GM11168 (cell line): Measurements from ENCODE around the gene RNLS.

ENCODE experiments used
- in situ Hi-C: fragments of 300-500 bp; cut with MboI; formaldehyde crosslinking; loops from one replicate; pipeline ENCODE4 v1.12.0; 2022; ENCODE audit warnings: low sequenced_read_pairs; ENCODE audit not compliant: unreplicated experiment

The RNLS gene

DNA sequence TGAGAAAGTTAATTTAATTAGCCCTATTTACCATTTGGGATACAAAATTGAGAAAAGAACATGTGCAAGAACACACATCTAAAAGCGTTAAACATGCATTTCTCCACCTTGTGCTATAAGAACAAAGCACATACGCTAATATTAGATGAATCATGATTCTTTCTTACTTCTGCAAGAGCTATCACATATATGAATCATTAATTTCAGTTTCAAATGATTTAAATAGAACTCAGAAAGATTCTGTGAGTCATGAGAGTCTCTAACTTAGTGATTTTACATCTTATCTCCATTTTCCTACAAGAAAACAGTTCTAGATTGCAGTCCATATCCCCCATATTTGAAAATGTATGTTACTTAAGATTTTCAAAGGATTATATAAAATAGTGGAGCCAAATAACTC lies 173.9 kb downstream of the RNLS start:
- in situ Hi-C loops, result no loop called here

DNA sequence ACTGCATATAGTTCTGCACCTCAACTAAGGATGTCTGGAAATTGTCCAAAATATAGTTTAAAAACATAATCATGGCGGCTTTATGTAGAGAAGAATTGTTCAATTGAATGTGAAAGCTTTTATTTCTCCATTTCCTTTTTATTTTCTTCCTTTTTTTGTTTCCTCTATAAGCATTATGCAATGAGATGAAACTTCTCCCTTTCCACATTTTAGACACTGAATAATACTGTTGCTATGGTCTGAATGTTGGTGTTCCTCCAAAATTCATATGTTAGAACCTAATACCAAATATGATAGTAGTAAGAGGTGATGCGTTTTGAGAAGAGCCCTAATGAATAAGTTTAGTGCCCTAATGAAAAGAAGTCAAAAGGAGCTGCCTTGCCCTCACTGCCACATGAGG lies 175.0 kb downstream of the RNLS start:
- in situ Hi-C loops, result no loop called here

GRCh38 chr10:88404133-88404532 lies 179.0 kb downstream of the RNLS start:
- in situ Hi-C loops, result no loop called here

DNA sequence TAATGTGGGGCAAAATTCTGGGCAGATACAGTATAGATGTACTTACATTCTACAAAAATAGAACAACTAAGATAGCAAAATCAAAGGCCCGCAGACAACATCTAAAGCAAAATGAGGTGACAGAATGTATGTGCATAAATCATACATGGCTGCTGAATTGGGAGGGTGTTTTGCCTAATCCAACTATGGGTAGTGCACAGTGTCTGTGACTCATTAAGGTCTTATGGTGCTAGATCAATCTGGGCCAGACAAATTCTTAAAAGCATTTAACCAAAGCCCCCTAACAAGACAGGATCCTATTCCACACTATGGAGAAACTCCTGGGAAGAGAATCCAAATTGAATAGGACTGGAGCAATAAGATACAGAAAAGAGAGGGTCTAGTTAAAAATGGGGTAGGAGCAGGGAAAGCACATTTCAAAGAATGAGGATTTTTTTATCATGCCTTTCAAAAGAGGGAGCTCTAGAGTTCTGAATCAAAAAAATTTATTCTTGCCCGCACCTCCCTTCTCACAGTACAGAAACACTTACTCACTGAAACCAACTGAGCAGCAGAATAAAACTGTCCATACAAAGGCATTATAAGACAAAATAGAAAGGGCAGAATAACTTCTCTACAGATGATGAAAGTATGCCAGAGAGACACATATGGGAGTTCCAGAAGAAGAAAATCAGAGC lies 181.3 kb downstream of the RNLS start:
- in situ Hi-C loops, result no loop called here

- in situ Hi-C loops, result loop anchor here (10.0 kb wide), 1 partner anchor 534 kb away; the partner anchor contains the start of genes KLLN and PTEN
These were observed 183.9 kb downstream of the RNLS start for GRCh38 chr10:88399240-88399639.

GRCh38 chr10:88395677-88396076 lies 187.4 kb downstream of the RNLS start:
- in situ Hi-C loops, result loop anchor here (10.0 kb wide), 1 partner anchor 531 kb away; the partner anchor contains the start of genes KLLN and PTEN

DNA sequence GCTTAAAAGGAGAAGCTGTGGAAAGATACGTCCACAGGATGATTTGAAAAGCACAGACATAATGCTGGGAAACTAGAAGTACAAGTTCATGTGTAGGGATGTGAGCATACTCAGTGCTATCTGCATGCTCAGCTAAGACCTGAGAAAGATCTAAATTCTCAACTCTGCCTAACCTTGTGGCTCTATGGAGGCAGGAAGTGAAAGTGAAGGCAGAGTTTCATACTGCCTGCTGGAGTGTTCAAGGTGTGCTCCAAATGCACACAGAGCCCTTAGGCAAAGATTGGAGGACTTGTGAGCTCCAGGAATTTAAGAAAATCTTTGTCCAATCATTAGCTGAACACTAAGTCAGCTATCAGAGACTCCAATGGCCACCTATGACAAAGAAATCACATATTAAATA lies 190.9 kb downstream of the RNLS start:
- in situ Hi-C loops, result loop anchor here (10.0 kb wide), 1 partner anchor 527 kb away; the partner anchor contains the start of genes KLLN and PTEN

DNA sequence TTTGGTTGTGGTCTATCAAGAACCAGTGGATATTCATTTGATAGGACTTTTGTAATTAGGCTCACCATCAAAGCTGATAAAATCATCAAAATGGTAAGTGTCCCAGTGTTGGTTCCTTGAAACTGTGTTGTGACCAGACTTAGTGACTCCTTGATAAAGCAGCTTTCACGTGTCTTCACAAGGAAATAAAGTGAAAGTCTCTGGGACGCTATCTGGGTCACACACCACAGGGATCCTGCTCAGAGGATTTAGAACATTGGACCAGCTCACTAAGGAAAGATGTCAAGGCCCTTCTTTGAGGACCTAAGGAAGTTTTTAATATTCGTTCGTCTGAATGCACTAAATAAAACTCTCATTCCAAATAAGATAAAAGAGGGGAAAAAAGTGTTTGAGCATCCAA lies 193.1 kb downstream of the RNLS start:
- in situ Hi-C loops, result loop anchor here (10.0 kb wide), 1 partner anchor 525 kb away; the partner anchor contains the start of genes KLLN and PTEN

- in situ Hi-C loops, result loop anchor here (10.0 kb wide), 2 partner anchors 275 to 465 kb away; no protein-coding TSS in a partner anchor
These were observed 193.7 kb downstream of the RNLS start for GRCh38 chr10:88389456-88389855.

DNA sequence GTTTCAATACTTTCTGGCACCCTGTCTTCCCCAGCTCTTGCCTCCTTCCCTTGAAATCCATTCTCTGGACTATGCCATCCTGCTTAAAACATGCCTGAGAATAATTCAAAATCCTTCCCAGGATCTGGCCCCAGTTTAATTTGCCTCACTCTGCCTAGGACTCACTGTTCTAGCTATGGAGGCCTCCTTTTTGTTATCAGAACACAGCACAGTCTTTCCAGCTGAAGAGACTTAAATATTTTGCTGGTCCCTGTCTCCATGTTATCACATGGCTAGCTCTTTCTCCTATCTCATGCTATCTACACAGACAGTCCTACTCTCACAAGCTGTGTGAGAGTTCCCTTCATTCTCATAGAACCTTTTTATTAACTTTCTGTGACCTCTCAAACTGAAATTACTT lies 194.8 kb downstream of the RNLS start:
- in situ Hi-C loops, result loop anchor here (10.0 kb wide), 2 partner anchors 274 to 464 kb away; no protein-coding TSS in a partner anchor

DNA sequence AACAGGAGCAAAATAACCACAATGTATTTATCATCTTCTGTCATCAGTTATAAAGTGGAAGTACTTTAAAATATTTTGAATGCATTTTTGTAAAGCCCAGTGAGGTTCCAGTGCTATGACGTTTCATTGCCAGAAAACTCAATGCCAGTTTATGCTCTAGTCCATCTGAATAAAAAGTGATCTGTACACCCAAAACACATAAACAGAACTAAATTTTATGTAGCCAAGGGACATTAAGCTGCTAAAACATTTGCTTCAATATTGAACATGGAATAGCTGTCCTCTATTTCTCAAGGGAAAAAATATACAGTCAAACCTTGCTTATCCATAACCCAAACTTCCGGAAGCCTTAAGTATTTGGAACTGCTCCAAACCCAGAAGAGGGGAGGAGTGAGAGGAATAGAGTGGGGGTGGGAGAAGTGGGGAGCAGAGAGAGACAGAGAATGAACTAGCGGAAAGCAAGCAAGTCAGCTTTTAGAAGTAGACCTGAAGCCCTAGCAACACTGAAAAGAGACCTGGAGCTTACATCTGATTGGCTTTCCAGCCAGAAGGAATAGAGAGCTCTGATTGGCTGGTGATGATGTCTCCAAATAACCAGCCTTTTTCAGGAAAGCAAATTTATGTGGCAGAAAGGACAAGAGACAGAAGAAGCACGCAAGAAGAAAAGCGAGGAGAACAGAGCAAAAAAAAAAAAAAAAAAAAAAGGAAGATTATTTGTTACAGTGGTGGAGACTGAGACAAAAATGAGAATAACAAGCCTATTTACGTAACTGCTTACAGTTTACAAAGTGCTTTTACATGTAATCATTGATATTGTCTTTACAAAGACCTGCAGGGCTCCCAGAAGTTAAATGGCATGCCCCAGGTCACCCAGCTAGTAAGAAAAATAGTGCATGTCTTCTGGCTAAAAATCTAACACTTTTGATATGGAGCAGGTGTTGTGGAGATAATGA lies 196.0 kb downstream of the RNLS start:
- in situ Hi-C loops, result loop anchor here (10.0 kb wide), 2 partner anchors 272 to 462 kb away; no protein-coding TSS in a partner anchor

- in situ Hi-C loops, result loop anchor here (10.0 kb wide), 2 partner anchors 271 to 461 kb away; no protein-coding TSS in a partner anchor
These were observed 196.8 kb downstream of the RNLS start for GRCh38 chr10:88386204-88386788.

GRCh38 chr10:88385601-88386203 lies 197.4 kb downstream of the RNLS start:
- in situ Hi-C loops, result loop anchor here (10.0 kb wide), 2 partner anchors 271 to 461 kb away; no protein-coding TSS in a partner anchor

- in situ Hi-C loops, result loop anchor here (10.0 kb wide), 2 partner anchors 268 to 458 kb away; no protein-coding TSS in a partner anchor
These were observed 199.8 kb downstream of the RNLS start for GRCh38 chr10:88383276-88383675.

GRCh38 chr10:88382699-88383098 lies 200.4 kb downstream of the RNLS start:
- in situ Hi-C loops, result loop anchor here (10.0 kb wide), 2 partner anchors 268 to 458 kb away; no protein-coding TSS in a partner anchor

DNA sequence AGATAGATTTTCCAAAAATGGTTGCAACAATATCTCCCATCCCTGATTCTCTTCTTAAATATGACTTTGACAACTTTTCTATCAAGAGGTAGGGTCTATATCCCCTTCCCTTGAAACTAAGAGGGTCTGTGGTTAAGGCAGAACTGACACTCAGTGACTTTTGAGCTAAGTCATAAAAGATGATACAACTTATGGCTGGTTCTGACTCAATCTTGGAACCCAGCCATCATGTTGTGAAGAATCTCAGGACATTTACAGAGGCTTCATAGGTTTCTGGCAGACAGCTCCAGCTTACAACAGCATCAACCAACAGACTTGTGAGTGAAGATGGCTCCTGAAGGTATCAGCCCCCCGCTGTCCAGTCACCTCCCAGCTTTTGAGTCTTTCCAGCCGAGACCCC lies 203.5 kb downstream of the RNLS start:
- in situ Hi-C loops, result no loop called here

GRCh38 chr10:88377510-88377909 lies 205.6 kb downstream of the RNLS start:
- in situ Hi-C loops, result no loop called here

DNA sequence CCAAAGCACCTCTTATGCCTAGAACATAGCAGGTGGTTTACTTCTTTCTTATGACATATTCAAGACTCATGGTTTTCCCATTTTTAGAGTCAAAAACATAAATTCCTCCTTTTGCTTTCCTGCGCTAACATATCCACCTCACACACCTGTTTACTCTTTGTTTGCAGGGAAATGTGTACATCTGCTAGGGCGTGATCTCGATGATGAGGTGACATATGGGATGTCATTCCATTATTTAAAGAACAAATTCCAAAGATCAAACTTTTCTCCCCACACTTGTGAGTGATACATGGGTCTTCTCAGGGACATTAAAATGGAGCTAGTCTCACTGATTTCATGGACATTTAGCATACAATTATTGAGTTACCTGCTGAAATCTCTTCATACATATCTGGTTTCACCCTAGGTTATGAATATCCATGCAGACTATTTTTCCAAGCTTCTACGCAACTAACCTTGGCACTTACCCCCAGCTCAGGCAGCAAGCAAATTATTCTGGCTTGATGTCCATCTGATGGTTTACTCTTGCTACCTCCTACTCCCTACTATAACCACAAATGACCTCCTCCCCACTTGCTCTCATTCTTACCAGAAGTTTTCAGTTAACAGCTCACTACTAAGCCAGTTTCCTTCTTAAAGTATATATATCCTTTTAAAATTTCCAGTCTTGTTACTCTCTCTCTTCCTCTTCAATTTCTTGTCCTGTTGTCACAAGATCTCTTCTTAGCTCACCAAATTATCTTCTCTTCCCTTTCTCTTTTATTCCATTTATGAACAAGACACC lies 208.5 kb downstream of the RNLS start:
- in situ Hi-C loops, result no loop called here
